Upper lobe of left lung (tissue), 4 donors: ENCODE results near the gene ITGAX.
"Not testable (repeated sequence)": the region's sequence is repeated elsewhere in the genome, so short reads cannot be mapped to it uniquely, and the experiment has no call there.

Experiments
- EP300 ChIP-seq, 4 donors: sonication (generic); formaldehyde crosslinking; IDR thresholded peaks; one replicate each; pipeline ENCODE4 v1.5.1; 2017; ENCODE audit warnings: antibody characterized with exemption in 4 of 4, control low read depth in 2 of 4
- POLR2A ChIP-seq, 4 donors: fragments of 450-650 bp; IDR thresholded peaks; one replicate each; pipeline ENCODE4 v1.5.1; 2016 to 2017; ENCODE audit warnings: antibody characterized with exemption in 4 of 4, mild to moderate bottlenecking in 2 of 4

- not testable (repeated sequence) for TF ChIP-seq EP300, POLR2A (IDR thresholded peaks at IDR 0.05)
These were observed 62.1 kb downstream of the ITGAX start for GRCh38 chr16:31417036-31417435.
